RCC 7860 (cell line): Measurements from ENCODE around the gene C1orf116.
A peak's percentile ranks its signal among the peaks of the same experiment; 100 is the strongest.

Experiments
- DNase-seq: peaks from one replicate; pipeline ENCODE4 v3.0.0-alpha.2; 2015; ENCODE audit warnings: low spot score
- FAIRE-seq: peaks from 2 replicates; lab custom pipeline; 2012; peaks lifted over from hg19 to GRCh38; lab: Jason Lieb, UNC

Gene C1orf116

GRCh38 chr1:207021139-207021861 is 11.3 kb downstream of the C1orf116 start:
- DNase-seq (no peak), FAIRE-seq (no peak)

GRCh38 chr1:207020709-207021107 is 11.8 kb downstream of the C1orf116 start:
- DNase-seq (no peak), FAIRE-seq (no peak)

GRCh38 chr1:207020065-207020708 is 12.4 kb downstream of the C1orf116 start:
- no peak for DNase-seq
- FAIRE-seq: no peak

GRCh38 chr1:207019661-207020060 is 12.9 kb downstream of the C1orf116 start:
- FAIRE-seq: no peak
- no peak for DNase-seq

GRCh38 chr1:207019161-207019560 is 13.4 kb downstream of the C1orf116 start:
- FAIRE-seq (no peak), DNase-seq (no peak)

- DNase-seq (no peak), FAIRE-seq (no peak)
These were observed 13.8 kb downstream of the C1orf116 start for GRCh38 chr1:207018707-207019106.

- FAIRE-seq (no peak), DNase-seq (no peak)
These were observed 14.7 kb downstream of the C1orf116 start for GRCh38 chr1:207017615-207018559.

- FAIRE-seq (no peak), DNase-seq (no peak)
These were observed 16.8 kb downstream of the C1orf116 start for GRCh38 chr1:207015791-207016190.

- no peak for DNase-seq
- FAIRE-seq: no peak
These were observed 17.8 kb downstream of the C1orf116 start for GRCh38 chr1:207014728-207015127.

GRCh38 chr1:207013321-207014085 is 19.1 kb downstream of the C1orf116 start:
- DNase-seq (no peak), FAIRE-seq (no peak)

- FAIRE-seq: no peak
These were observed 21.8 kb downstream of the C1orf116 start for GRCh38 chr1:207010726-207011125.

GRCh38 chr1:207009945-207010344 is 22.6 kb downstream of the C1orf116 start:
- no peak for FAIRE-seq

More at GRCh38 chr1:207010726-207011125, 21.8 kb downstream of the C1orf116 start:
- DNase-seq: no peak

GRCh38 chr1:207009182-207009850 is 23.2 kb downstream of the C1orf116 start:
- FAIRE-seq (no peak), DNase-seq (no peak)

More at GRCh38 chr1:207009945-207010344, 22.6 kb downstream of the C1orf116 start:
- no peak for DNase-seq

GRCh38 chr1:207007352-207008033 is 25.1 kb downstream of the C1orf116 start:
- peak; percentile 98 for DNase-seq
- FAIRE-seq: peak; percentile 91

GRCh38 chr1:207006914-207007313 is 25.6 kb downstream of the C1orf116 start:
- FAIRE-seq (no peak), DNase-seq (no peak)

GRCh38 chr1:207006083-207006482 is 26.5 kb downstream of the C1orf116 start:
- no peak for FAIRE-seq
- DNase-seq: no peak

GRCh38 chr1:207004931-207005830 is 27.4 kb downstream of the C1orf116 start:
- DNase-seq: peak; percentile 79
- FAIRE-seq: no peak

GRCh38 chr1:207003210-207003609 is 29.3 kb downstream of the C1orf116 start:
- DNase-seq (no peak), FAIRE-seq (no peak)
